CD1c-positive myeloid dendritic cell (primary cell): ENCODE measurements around the gene MMP28.
A peak's percentile ranks its signal among the peaks of the same experiment; 100 is the strongest.

Source experiments
- DNase-seq: peaks from one replicate; pipeline ENCODE4 v3.0.0-alpha.2; 2016; ENCODE audit errors: extremely low spot score

MMP28 gene

GRCh38 chr17:35799942-35800341 is 4.5 kb upstream of the MMP28 start:
- no peak for DNase-seq

- DNase-seq: no peak
Observed at GRCh38 chr17:35797918-35798317, 2.5 kb upstream of the MMP28 start.

GRCh38 chr17:35797370-35797769 is 1.9 kb upstream of the MMP28 start:
- DNase-seq: no peak

- no peak for DNase-seq
Observed at GRCh38 chr17:35796942-35797341, 1.5 kb upstream of the MMP28 start.

GRCh38 chr17:35795871-35796265 is 427 bp upstream of the MMP28 start:
- DNase-seq: no peak

GRCh38 chr17:35793257-35793656 is 2.2 kb downstream of the MMP28 start:
- DNase-seq: no peak

GRCh38 chr17:35791681-35792350 is 3.6 kb downstream of the MMP28 start:
- DNase-seq: no peak

GRCh38 chr17:35790841-35791240 is 4.6 kb downstream of the MMP28 start:
- DNase-seq: no peak

- no peak for DNase-seq
Observed at GRCh38 chr17:35788477-35789368, 6.7 kb downstream of the MMP28 start.

- no peak for DNase-seq
Observed at GRCh38 chr17:35786941-35787432, 8.5 kb downstream of the MMP28 start.

- DNase-seq: no peak
Observed at GRCh38 chr17:35784895-35785294, 10.5 kb downstream of the MMP28 start.

- DNase-seq: no peak
Observed at GRCh38 chr17:35780950-35781349, 14.5 kb downstream of the MMP28 start.

- no peak for DNase-seq
Observed at GRCh38 chr17:35778641-35779196, 16.7 kb downstream of the MMP28 start.

- no peak for DNase-seq
Observed at GRCh38 chr17:35775583-35775982, 19.9 kb downstream of the MMP28 start.

- DNase-seq: no peak
Observed at GRCh38 chr17:35775039-35775438, 20.4 kb downstream of the MMP28 start.

GRCh38 chr17:35774499-35774898 is 20.9 kb downstream of the MMP28 start:
- DNase-seq: no peak

- DNase-seq: no peak
Observed at GRCh38 chr17:35773679-35774425, 21.6 kb downstream of the MMP28 start.

- DNase-seq: no peak
Observed at GRCh38 chr17:35773129-35773528, 22.3 kb downstream of the MMP28 start.

- no peak for DNase-seq
Observed at GRCh38 chr17:35769895-35770486, 25.4 kb downstream of the MMP28 start.

GRCh38 chr17:35768797-35769196 is 26.6 kb downstream of the MMP28 start:
- DNase-seq: no peak

GRCh38 chr17:35766903-35767510 is 28.4 kb downstream of the MMP28 start:
- peak; percentile 27 for DNase-seq
